Ishikawa (cell line): ENCODE data around the gene CSF2.

Experiments used
- CEBPB ChIP-seq: IDR thresholded peaks from 2 replicates; pipeline ENCODE4 v1.6.1; 2012
- CREB1 ChIP-seq: IDR thresholded peaks from 2 replicates; pipeline ENCODE4 v1.6.1; 2012; ENCODE audit warnings: low read depth
- EGR1 ChIP-seq: IDR thresholded peaks from 2 replicates; pipeline ENCODE4 v1.6.1; 2012
- EP300 ChIP-seq: IDR thresholded peaks from 2 replicates; pipeline ENCODE4 v1.6.1; 2012; ENCODE audit warnings: borderline replicate concordance
- FOXM1 ChIP-seq: IDR thresholded peaks from 2 replicates; pipeline ENCODE4 v1.6.1; 2012; ENCODE audit warnings: low read depth, borderline replicate concordance
- MAX ChIP-seq: IDR thresholded peaks from 2 replicates; pipeline ENCODE4 v1.6.1; 2012
- NFIC ChIP-seq: IDR thresholded peaks from 2 replicates; pipeline ENCODE4 v1.6.1; 2012
- RAD21 ChIP-seq: IDR thresholded peaks from 2 replicates; pipeline ENCODE4 v1.6.1; 2012; ENCODE audit warnings: low read depth
- REST ChIP-seq: IDR thresholded peaks from 2 replicates; pipeline ENCODE4 v1.6.1; 2012; ENCODE audit warnings: low read depth, mild to moderate bottlenecking
- TAF1 ChIP-seq: IDR thresholded peaks from 2 replicates; pipeline ENCODE4 v1.6.1; 2012; ENCODE audit warnings: low read depth, mild to moderate bottlenecking
- TCF12 ChIP-seq: IDR thresholded peaks from 2 replicates; pipeline ENCODE4 v1.6.1; 2012; ENCODE audit warnings: low read depth
- TEAD4 ChIP-seq: IDR thresholded peaks from 2 replicates; pipeline ENCODE4 v1.6.1; 2012
- YY1 ChIP-seq: IDR thresholded peaks from 2 replicates; pipeline ENCODE4 v1.6.1; 2012; ENCODE audit warnings: low read depth
- ZBTB7A ChIP-seq: IDR thresholded peaks from 2 replicates; pipeline ENCODE4 v1.6.1; 2012; ENCODE audit warnings: low read depth
- TF ChIP-seq, protein P1 (sequence below): IDR thresholded peaks from 2 replicates; pipeline ENCODE4 v1.6.1; 2012

CSF2 gene

DNA sequence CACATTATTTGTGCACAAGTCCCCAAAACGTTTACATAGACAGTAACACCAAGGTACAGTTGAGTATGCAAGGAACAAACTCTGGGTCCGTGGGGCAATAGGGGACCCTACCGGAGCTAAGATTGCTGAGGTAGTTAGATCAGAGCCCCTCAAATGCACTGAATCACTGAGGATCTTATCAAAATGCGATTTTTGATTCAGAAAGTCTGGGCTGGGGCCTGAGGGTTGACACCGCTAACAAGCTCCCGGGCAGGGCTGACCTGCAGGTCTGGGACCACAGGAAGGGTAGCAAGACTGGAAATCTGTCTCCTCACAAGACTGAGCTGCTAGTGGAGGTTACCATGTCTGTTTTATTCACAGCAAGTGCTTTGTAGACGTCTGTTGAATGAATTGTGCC, 14.9 kb upstream of the CSF2 start:
- no peak for TF ChIP-seq RAD21
- TF ChIP-seq MAX, result no peak
- TF ChIP-seq TEAD4, result no peak
- no peak for TF ChIP-seq REST
- TF ChIP-seq CEBPB, result no peak
- no peak for TF ChIP-seq TAF1
- no peak for TF ChIP-seq ZBTB7A
- TF ChIP-seq TCF12, result no peak
- no peak for TF ChIP-seq FOXM1

GRCh38 chr5:132059043-132059695, 14.4 kb upstream of the CSF2 start:
- TF ChIP-seq ZBTB7A (no peak), YY1 (no peak), CREB1 (no peak), TCF12 (no peak)

GRCh38 chr5:132059696-132060500, 13.7 kb upstream of the CSF2 start:
- TF ChIP-seq CEBPB (no peak), FOXM1 (no peak), YY1 (no peak), TCF12 (no peak), EP300 (no peak)

DNA sequence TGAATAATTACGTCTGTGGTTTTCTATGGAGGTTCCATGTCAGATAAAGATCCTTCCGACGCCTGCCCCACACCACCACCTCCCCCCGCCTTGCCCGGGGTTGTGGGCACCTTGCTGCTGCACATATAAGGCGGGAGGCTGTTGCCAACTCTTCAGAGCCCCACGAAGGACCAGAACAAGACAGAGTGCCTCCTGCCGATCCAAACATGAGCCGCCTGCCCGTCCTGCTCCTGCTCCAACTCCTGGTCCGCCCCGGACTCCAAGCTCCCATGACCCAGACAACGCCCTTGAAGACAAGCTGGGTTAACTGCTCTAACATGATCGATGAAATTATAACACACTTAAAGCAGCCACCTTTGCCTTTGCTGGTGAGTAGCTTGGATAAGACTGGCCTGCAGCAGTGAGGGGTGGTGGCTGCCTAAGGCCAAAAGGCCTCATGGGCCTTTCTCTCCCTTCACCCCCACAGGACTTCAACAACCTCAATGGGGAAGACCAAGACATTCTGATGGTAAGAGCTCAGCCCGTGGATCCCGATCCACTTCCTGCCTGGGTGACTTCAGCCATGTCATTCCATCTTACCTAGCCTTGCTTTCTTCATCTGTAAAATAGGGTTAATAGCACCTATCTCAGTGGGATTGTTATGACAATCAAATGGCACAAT, 13.0 kb upstream of the CSF2 start, which contains the start of gene IL3:
Gene IL3, plus strand, starts transcription at position 155 of the 661 bp plus-strand sequence. Its CDS starts 52 bp downstream, at position 207.
- TF ChIP-seq RAD21 (no peak), EGR1 (no peak), CREB1 (no peak), NFIC (no peak), TCF12 (no peak), FOXM1 (no peak), YY1 (no peak), TAF1 (no peak), TEAD4 (no peak), CEBPB (no peak), ZBTB7A (no peak)
- TF ChIP-seq, protein P1, sequence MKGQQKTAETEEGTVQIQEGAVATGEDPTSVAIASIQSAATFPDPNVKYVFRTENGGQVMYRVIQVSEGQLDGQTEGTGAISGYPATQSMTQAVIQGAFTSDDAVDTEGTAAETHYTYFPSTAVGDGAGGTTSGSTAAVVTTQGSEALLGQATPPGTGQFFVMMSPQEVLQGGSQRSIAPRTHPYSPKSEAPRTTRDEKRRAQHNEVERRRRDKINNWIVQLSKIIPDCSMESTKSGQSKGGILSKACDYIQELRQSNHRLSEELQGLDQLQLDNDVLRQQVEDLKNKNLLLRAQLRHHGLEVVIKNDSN, result no peak

DNA sequence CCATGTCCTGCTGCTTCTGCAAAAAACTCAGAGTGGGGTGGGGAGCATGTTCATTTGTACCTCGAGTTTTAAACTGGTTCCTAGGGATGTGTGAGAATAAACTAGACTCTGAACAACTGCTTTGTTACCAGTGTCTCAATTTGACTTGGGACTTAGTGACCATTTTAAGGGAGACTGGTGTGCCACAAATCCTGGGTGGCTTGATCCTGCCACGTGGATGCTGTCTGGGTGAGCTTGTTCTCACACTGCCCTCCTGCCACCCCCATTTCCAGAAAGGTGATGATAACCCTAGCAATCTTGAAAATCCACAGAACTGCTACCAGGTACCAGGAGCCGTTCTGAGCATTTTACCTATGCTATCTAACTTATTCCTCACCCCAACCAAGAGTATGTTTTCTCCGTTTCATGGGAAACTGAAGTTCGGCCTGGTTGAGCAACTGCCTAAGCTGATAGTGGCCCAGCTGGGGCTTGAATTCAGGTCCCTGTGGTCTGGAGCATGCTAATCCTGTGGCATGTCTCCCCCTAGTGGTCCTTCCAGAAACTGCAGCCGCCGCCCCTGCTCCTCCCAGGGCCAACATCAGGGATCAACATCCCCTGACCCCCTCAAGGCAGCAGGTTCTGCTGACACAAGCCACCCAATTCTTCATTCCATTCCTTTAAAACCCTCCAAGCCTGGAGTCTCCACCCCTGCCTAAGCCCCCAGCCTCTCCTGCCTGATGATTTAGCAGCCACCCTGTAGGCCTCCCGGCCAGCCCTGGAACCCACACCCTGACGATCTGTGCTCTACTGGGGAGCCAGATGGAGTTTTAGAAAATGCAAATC, 10.3 kb upstream of the CSF2 start:
- TF ChIP-seq CREB1 (no peak), CEBPB (no peak), TEAD4 (no peak), RAD21 (peak; percentile 82)

DNA sequence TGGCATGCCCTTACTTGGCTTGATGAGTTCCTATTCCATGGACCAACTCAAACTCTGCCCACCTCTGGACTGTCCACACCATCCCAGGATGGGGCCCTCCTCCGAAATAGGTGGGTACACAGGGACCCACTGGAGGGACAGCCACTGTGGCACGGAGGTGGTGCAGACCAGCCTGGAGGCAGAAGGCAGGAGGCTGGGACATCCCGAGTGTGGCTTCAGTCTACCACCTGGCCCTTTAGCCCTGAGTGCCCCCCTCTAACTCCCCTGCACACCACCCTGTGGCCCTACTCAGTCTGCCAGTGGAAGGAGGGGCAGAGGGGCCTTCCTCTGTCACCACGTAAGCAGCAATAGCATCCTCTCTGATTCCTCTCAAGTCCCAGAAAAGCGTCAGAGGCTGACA, 9.4 kb upstream of the CSF2 start:
- TF ChIP-seq TEAD4 (no peak), TAF1 (no peak), ZBTB7A (no peak), REST (no peak), TCF12 (no peak), CEBPB (no peak), CREB1 (no peak), MAX (no peak), RAD21 (no peak), FOXM1 (no peak), NFIC (no peak), EGR1 (no peak), YY1 (no peak), EP300 (no peak)
- TF ChIP-seq, protein P1, result no peak
